Activated CD4-positive, alpha-beta T cell treated with anti-CD3 and anti-CD28 coated beads, Interleukin-2, amount 10 ng/mL, durations not matched to agents 24 days and 14 days (primary cell): ENCODE data around the gene MADD. TPM values are rescaled to one million over a fixed set of nuclear protein-coding genes. Genes with fewer than 3 reads are reported as not detected.

Experiments used
- DNase-seq: peaks from one replicate; pipeline ENCODE4 v3.0.0; 2022
- H3K27ac Mint-ChIP-seq: one replicate; pipeline ENCODE4 v1.8.0; 2022; ENCODE audit warnings: mild to moderate bottlenecking, mixed read lengths
- H3K27me3 Mint-ChIP-seq: one replicate; pipeline ENCODE4 v1.8.0; 2022; ENCODE audit warnings: mixed read lengths
- H3K36me3 Mint-ChIP-seq: one replicate; pipeline ENCODE4 v1.8.0; 2022; ENCODE audit warnings: low read depth, mild to moderate bottlenecking, mixed read lengths
- H3K4me1 Mint-ChIP-seq: one replicate; pipeline ENCODE4 v1.8.0; 2021; ENCODE audit warnings: mixed read lengths
- H3K4me3 Mint-ChIP-seq: one replicate; pipeline ENCODE4 v1.8.0; 2022; ENCODE audit warnings: mild to moderate bottlenecking, moderate library complexity, mixed read lengths
- H3K9me3 Mint-ChIP-seq: one replicate; pipeline ENCODE4 v1.8.0; 2021; ENCODE audit warnings: mixed read lengths
- intact Hi-C: fragments of 100-400 bp; cut with micrococcal nuclease; formaldehyde crosslinking; loops from one replicate; pipeline ENCODE4 v1.15.1; 2023
- total RNA-seq: library from RNA; stranded (reverse); gene quantifications from 2 replicates; pipeline ENCODE4 v1.2.3, GENCODE V29; 2022

The MADD gene
- total RNA-seq, 1 donor from 2014 or later = 78.5 TPM

- no peaks in the 10 kb centered on the region for H3K36me3 Mint-ChIP-seq
- no peak overlapping the region for H3K4me3 Mint-ChIP-seq
- H3K27ac Mint-ChIP-seq = no peak overlapping the region
- no peaks in the 10 kb centered on the region for H3K4me1 Mint-ChIP-seq
- no peaks in the 10 kb centered on the region for H3K27me3 Mint-ChIP-seq
- no peaks in the 10 kb centered on the region for H3K9me3 Mint-ChIP-seq
- DNase-seq = no peak
- intact Hi-C loops = no loop called here
These were observed 66.7 kb downstream of the MADD start for GRCh38 chr11:47336595-47336994.

- Mint-ChIP-seq H3K36me3 (no peaks in the 10 kb centered on the region), H3K27ac (no peak overlapping the region)
These were observed 67.4 kb downstream of the MADD start for GRCh38 chr11:47337229-47337924.

GRCh38 chr11:47338396-47339241 lies 68.7 kb downstream of the MADD start:
- intact Hi-C loops = no loop called here
- no peak for DNase-seq
- H3K4me3 Mint-ChIP-seq = no peak overlapping the region
- no peaks in the 10 kb centered on the region for H3K27me3 Mint-ChIP-seq
- no peak overlapping the region for H3K27ac Mint-ChIP-seq
- H3K9me3 Mint-ChIP-seq = no peaks in the 10 kb centered on the region
- H3K36me3 Mint-ChIP-seq = no peaks in the 10 kb centered on the region
- H3K4me1 Mint-ChIP-seq = no peaks in the 10 kb centered on the region

More at GRCh38 chr11:47337229-47337924, 67.4 kb downstream of the MADD start:
- Mint-ChIP-seq H3K9me3 (no peaks in the 10 kb centered on the region), H3K4me3 (no peak overlapping the region), H3K4me1 (no peaks in the 10 kb centered on the region), H3K27me3 (no peaks in the 10 kb centered on the region)
- intact Hi-C loops = no loop called here
- no peak for DNase-seq

GRCh38 chr11:47340010-47340409 lies 70.1 kb downstream of the MADD start:
- DNase-seq = no peak
- Mint-ChIP-seq H3K9me3 (no peaks in the 10 kb centered on the region), H3K4me1 (no peaks in the 10 kb centered on the region), H3K27me3 (no peaks in the 10 kb centered on the region), H3K36me3 (no peaks in the 10 kb centered on the region), H3K4me3 (no peak overlapping the region), H3K27ac (no peak overlapping the region)
- intact Hi-C loops = no loop called here

- Mint-ChIP-seq H3K9me3 (no peaks in the 10 kb centered on the region), H3K27ac (no peak overlapping the region), H3K36me3 (no peaks in the 10 kb centered on the region), H3K27me3 (no peaks in the 10 kb centered on the region), H3K4me1 (no peaks in the 10 kb centered on the region), H3K4me3 (no peak overlapping the region)
- intact Hi-C loops = no loop called here
- no peak for DNase-seq
These were observed 71.2 kb downstream of the MADD start for GRCh38 chr11:47340980-47341775.

- no peaks in the 10 kb centered on the region for H3K27me3 Mint-ChIP-seq
- no peaks in the 10 kb centered on the region for H3K4me1 Mint-ChIP-seq
- no peak overlapping the region for H3K27ac Mint-ChIP-seq
These were observed 72.3 kb downstream of the MADD start for GRCh38 chr11:47342036-47342803.

GRCh38 chr11:47342854-47343253 lies 72.9 kb downstream of the MADD start:
- no peak for DNase-seq
- no peaks in the 10 kb centered on the region for H3K36me3 Mint-ChIP-seq
- H3K27me3 Mint-ChIP-seq = no peaks in the 10 kb centered on the region
- H3K27ac Mint-ChIP-seq = no peak overlapping the region
- intact Hi-C loops = no loop called here
- H3K4me1 Mint-ChIP-seq = no peaks in the 10 kb centered on the region
- H3K4me3 Mint-ChIP-seq = no peak overlapping the region
- no peaks in the 10 kb centered on the region for H3K9me3 Mint-ChIP-seq

More at GRCh38 chr11:47342036-47342803, 72.3 kb downstream of the MADD start:
- H3K36me3 Mint-ChIP-seq = no peaks in the 10 kb centered on the region
- no peak overlapping the region for H3K4me3 Mint-ChIP-seq
- intact Hi-C loops = no loop called here
- no peaks in the 10 kb centered on the region for H3K9me3 Mint-ChIP-seq
- no peak for DNase-seq

GRCh38 chr11:47345890-47346563 lies 76.1 kb downstream of the MADD start:
- Mint-ChIP-seq H3K9me3 (no peaks in the 10 kb centered on the region), H3K4me1 (no peaks in the 10 kb centered on the region), H3K27me3 (no peaks in the 10 kb centered on the region), H3K4me3 (no peak overlapping the region), H3K36me3 (no peaks in the 10 kb centered on the region), H3K27ac (no peak overlapping the region)
- intact Hi-C loops = no loop called here
- DNase-seq = no peak

- DNase-seq = no peak
- intact Hi-C loops = no loop called here
- H3K36me3 Mint-ChIP-seq = no peaks in the 10 kb centered on the region
- H3K27ac Mint-ChIP-seq = no peak overlapping the region
- H3K4me3 Mint-ChIP-seq = no peak overlapping the region
- no peaks in the 10 kb centered on the region for H3K4me1 Mint-ChIP-seq
- no peaks in the 10 kb centered on the region for H3K27me3 Mint-ChIP-seq
- H3K9me3 Mint-ChIP-seq = no peaks in the 10 kb centered on the region
These were observed 77.2 kb downstream of the MADD start for GRCh38 chr11:47347137-47347536.

GRCh38 chr11:47348131-47348802 lies 78.3 kb downstream of the MADD start:
- H3K4me3 Mint-ChIP-seq = no peak overlapping the region
- no peaks in the 10 kb centered on the region for H3K27me3 Mint-ChIP-seq
- no peaks in the 10 kb centered on the region for H3K36me3 Mint-ChIP-seq
- DNase-seq = no peak
- H3K9me3 Mint-ChIP-seq = no peaks in the 10 kb centered on the region
- intact Hi-C loops = no loop called here
- H3K4me1 Mint-ChIP-seq = no peaks in the 10 kb centered on the region
- H3K27ac Mint-ChIP-seq = no peak overlapping the region

GRCh38 chr11:47348859-47349258 lies 78.9 kb downstream of the MADD start:
- intact Hi-C loops = no loop called here
- Mint-ChIP-seq H3K4me3 (no peak overlapping the region), H3K27ac (no peak overlapping the region), H3K9me3 (no peaks in the 10 kb centered on the region), H3K4me1 (no peaks in the 10 kb centered on the region), H3K27me3 (no peaks in the 10 kb centered on the region), H3K36me3 (no peaks in the 10 kb centered on the region)
- peak; percentile 68 for DNase-seq

GRCh38 chr11:47349521-47350095 lies 79.7 kb downstream of the MADD start:
- Mint-ChIP-seq H3K36me3 (no peaks in the 10 kb centered on the region), H3K4me3 (no peak overlapping the region), H3K9me3 (no peaks in the 10 kb centered on the region), H3K4me1 (no peaks in the 10 kb centered on the region), H3K27ac (no peak overlapping the region), H3K27me3 (no peaks in the 10 kb centered on the region)
- no peak for DNase-seq
- intact Hi-C loops = no loop called here
